NT2/D1 (cell line): ENCODE data around the gene MIEF1.

Experiments
- DNase-seq: peaks from one replicate; pipeline ENCODE4 v3.0.0-alpha.2; 2011; ENCODE audit warnings: low read depth, low spot score
- H3K27me3 ChIP-seq: 2 replicates; pipeline ENCODE4 v1.6.0; 2011; ENCODE audit warnings: mild to moderate bottlenecking; ENCODE audit not compliant: insufficient read length, insufficient read depth
- H3K36me3 ChIP-seq: 2 replicates; pipeline ENCODE4 v1.6.1; 2011; ENCODE audit warnings: mild to moderate bottlenecking, low read length, mixed read lengths; ENCODE audit not compliant: insufficient read depth, insufficient read length
- H3K4me1 ChIP-seq: 2 replicates; pipeline ENCODE4 v1.5.1; 2011; ENCODE audit not compliant: insufficient read depth, insufficient read length
- H3K4me3 ChIP-seq: 2 replicates; pipeline ENCODE4 v1.5.1; 2011; ENCODE audit warnings: low read depth; ENCODE audit not compliant: insufficient read length
- H3K9ac ChIP-seq: 2 replicates; pipeline ENCODE4 v1.6.0; 2011; ENCODE audit warnings: low read depth; ENCODE audit not compliant: insufficient read length
- H3K9me3 ChIP-seq: 2 replicates; pipeline ENCODE4 v1.5.1; 2011; ENCODE audit warnings: mild to moderate bottlenecking, low read length; ENCODE audit not compliant: insufficient read depth
- SUZ12 ChIP-seq: IDR thresholded peaks from 2 replicates; pipeline ENCODE4 v1.6.1; 2011; ENCODE audit not compliant: insufficient read length, insufficient read depth; ENCODE audit errors: extremely low read depth
- YY1 ChIP-seq: IDR thresholded peaks from 2 replicates; pipeline ENCODE4 v1.6.1; 2011; ENCODE audit not compliant: insufficient read length, insufficient read depth
- ZNF274 ChIP-seq: IDR thresholded peaks from 2 replicates; pipeline ENCODE4 v1.6.1; 2011; ENCODE audit warnings: mild to moderate bottlenecking, low read depth, low read length

The MIEF1 gene

GRCh38 chr22:39471381-39472141 is 30.5 kb upstream of the MIEF1 start:
- Histone ChIP-seq H3K9ac (peak overlapping the region; percentile 70), H3K9me3 (no peaks in the 10 kb centered on the region), H3K36me3 (no peaks in the 10 kb centered on the region), H3K4me3 (peak overlapping the region; percentile 8), H3K27me3 (no peaks in the 10 kb centered on the region), H3K4me1 (peaks cover 51% of the 10 kb centered on the region)
- no peak for TF ChIP-seq SUZ12
- TF ChIP-seq ZNF274: no peak
- TF ChIP-seq YY1: no peak
- DNase-seq: no peak

GRCh38 chr22:39472570-39473556 is 29.2 kb upstream of the MIEF1 start:
- Histone ChIP-seq H3K4me3 (no peak overlapping the region), H3K9me3 (no peaks in the 10 kb centered on the region), H3K9ac (peak overlapping the region; percentile 70), H3K27me3 (no peaks in the 10 kb centered on the region), H3K36me3 (peaks cover 10% of the 10 kb centered on the region), H3K4me1 (peaks cover 51% of the 10 kb centered on the region)
- no peak for DNase-seq
- no peak for TF ChIP-seq SUZ12

- DNase-seq: no peak
- TF ChIP-seq SUZ12 (no peak), ZNF274 (no peak), YY1 (no peak)
- Histone ChIP-seq H3K9me3 (no peaks in the 10 kb centered on the region), H3K36me3 (peaks cover 19% of the 10 kb centered on the region), H3K9ac (peak overlapping the region; percentile 72), H3K4me3 (no peak overlapping the region), H3K4me1 (peaks cover 53% of the 10 kb centered on the region), H3K27me3 (no peaks in the 10 kb centered on the region)
Observed at GRCh38 chr22:39473851-39474250, 28.2 kb upstream of the MIEF1 start.

- H3K9me3 ChIP-seq: no peaks in the 10 kb centered on the region
- H3K9ac ChIP-seq: peak overlapping the region; percentile 72
- peak; percentile 77 for DNase-seq
- no peak overlapping the region for H3K4me3 ChIP-seq
- H3K4me1 ChIP-seq: peaks cover 48% of the 10 kb centered on the region
- TF ChIP-seq ZNF274 (no peak), YY1 (no peak), SUZ12 (no peak)
- H3K36me3 ChIP-seq: peaks cover 20% of the 10 kb centered on the region
- H3K27me3 ChIP-seq: no peaks in the 10 kb centered on the region
Observed at GRCh38 chr22:39474351-39475111, 27.6 kb upstream of the MIEF1 start.

- H3K27me3 ChIP-seq: no peaks in the 10 kb centered on the region
- H3K9ac ChIP-seq: peak overlapping the region; percentile 38
- no peak for DNase-seq
- no peak overlapping the region for H3K4me3 ChIP-seq
- peaks cover 20% of the 10 kb centered on the region for H3K36me3 ChIP-seq
- TF ChIP-seq ZNF274 (no peak), YY1 (no peak), SUZ12 (no peak)
- H3K4me1 ChIP-seq: peaks cover 41% of the 10 kb centered on the region
- H3K9me3 ChIP-seq: no peaks in the 10 kb centered on the region
Observed at GRCh38 chr22:39475337-39475736, 26.8 kb upstream of the MIEF1 start.

- Histone ChIP-seq H3K9me3 (no peaks in the 10 kb centered on the region), H3K4me3 (no peak overlapping the region), H3K36me3 (peaks cover 20% of the 10 kb centered on the region), H3K4me1 (peaks cover 36% of the 10 kb centered on the region), H3K27me3 (no peaks in the 10 kb centered on the region), H3K9ac (no peak overlapping the region)
- DNase-seq: no peak
- TF ChIP-seq ZNF274 (no peak), YY1 (no peak), SUZ12 (no peak)
Observed at GRCh38 chr22:39475902-39476301, 26.2 kb upstream of the MIEF1 start.
